GM08714 (cell line): ENCODE data around the gene ARL5B.
"Not testable (repeated sequence)": the region's sequence is repeated elsewhere in the genome, so short reads cannot be mapped to it uniquely, and the experiment has no call there.

Source experiments
- H3K4me3 ChIP-seq: fragments of 200-500 bp; sonication (Bioruptor generic); 2 replicates; pipeline ENCODE4 v1.5.1; 2014; ENCODE audit warnings: mild to moderate bottlenecking, low read length, inconsistent platforms
- ZNF274 ChIP-seq: IDR thresholded peaks from 2 replicates; pipeline ENCODE4 v1.6.1; 2012; ENCODE audit warnings: mild to moderate bottlenecking, low read depth, low read length

The ARL5B gene

GRCh38 chr10:18659125-18659818 lies at the start of gene ARL5B:
TSS of gene ARL5B (plus strand) at chr10:18659431. CDS start at chr10:18659638, 207 bp downstream.
- H3K4me3 ChIP-seq = peak within 1 kb of the TSS; percentile 97
- no peak for TF ChIP-seq ZNF274

- H3K4me3 ChIP-seq = no peak overlapping the region
- no peak for TF ChIP-seq ZNF274
Observed at GRCh38 chr10:18610517-18610916, 48.7 kb upstream of the ARL5B start.

- H3K4me3 ChIP-seq = no peak overlapping the region
- no peak for TF ChIP-seq ZNF274
Observed at GRCh38 chr10:18611168-18611567, 48.1 kb upstream of the ARL5B start.

GRCh38 chr10:18615618-18616017 lies 43.6 kb upstream of the ARL5B start:
- TF ChIP-seq ZNF274 = no peak
- H3K4me3 ChIP-seq = no peak overlapping the region

- H3K4me3 ChIP-seq = no peak overlapping the region
- no peak for TF ChIP-seq ZNF274
Observed at GRCh38 chr10:18616337-18616736, 42.9 kb upstream of the ARL5B start.

- no peak overlapping the region for H3K4me3 ChIP-seq
- no peak for TF ChIP-seq ZNF274
Observed at GRCh38 chr10:18619016-18619415, 40.2 kb upstream of the ARL5B start.

GRCh38 chr10:18620856-18621255 lies 38.4 kb upstream of the ARL5B start:
- H3K4me3 ChIP-seq = no peak overlapping the region
- no peak for TF ChIP-seq ZNF274

- not testable (repeated sequence) for H3K4me3 ChIP-seq
Observed at GRCh38 chr10:18623671-18624070, 35.6 kb upstream of the ARL5B start.

GRCh38 chr10:18625886-18626285 lies 33.3 kb upstream of the ARL5B start:
- no peak overlapping the region for H3K4me3 ChIP-seq
- TF ChIP-seq ZNF274 = no peak

GRCh38 chr10:18627452-18628018 lies 31.7 kb upstream of the ARL5B start:
- H3K4me3 ChIP-seq = peak overlapping the region; percentile 65; the same call in 1 of the 2 replicates

GRCh38 chr10:18632500-18632899 lies 26.7 kb upstream of the ARL5B start:
- not testable (repeated sequence) for H3K4me3 ChIP-seq

- H3K4me3 ChIP-seq = no peak overlapping the region
- TF ChIP-seq ZNF274 = no peak
Observed at GRCh38 chr10:18635995-18636394, 23.2 kb upstream of the ARL5B start.

GRCh38 chr10:18637400-18637799 lies 21.8 kb upstream of the ARL5B start:
- not testable (repeated sequence) for H3K4me3 ChIP-seq

- H3K4me3 ChIP-seq = not testable (repeated sequence)
Observed at GRCh38 chr10:18639719-18640118, 19.5 kb upstream of the ARL5B start.

GRCh38 chr10:18647151-18647550 lies 12.1 kb upstream of the ARL5B start:
- TF ChIP-seq ZNF274 = no peak
- H3K4me3 ChIP-seq = no peak overlapping the region

- TF ChIP-seq ZNF274 = no peak
- no peak overlapping the region for H3K4me3 ChIP-seq
Observed at GRCh38 chr10:18647945-18648344, 11.3 kb upstream of the ARL5B start.
